Esophagus squamous epithelium (tissue), 5 donors: Measurements from ENCODE around the gene MAGI1. TPM values are rescaled to one million over a fixed set of nuclear protein-coding genes. Genes with fewer than 3 reads are reported as not detected.

Experiments used
- DNase-seq: peaks from one replicate; lab custom pipeline; 2025; lab: John Stamatoyannopoulos, UW
- H3K27ac ChIP-seq, 4 donors: fragments of 200-600 bp; sonication (generic); one replicate each; pipeline ENCODE4 v1.5.1; 2016 to 2019; ENCODE audit warnings: mild to moderate bottlenecking in 1 of 4
- H3K27me3 ChIP-seq, 4 donors: fragments of 200-600 bp; sonication (generic); 1 replicate in 3 of 4; 2 replicates in 1 of 4; pipeline versions ENCODE4 v1.5.1 to v1.6.0; 2017 to 2021; ENCODE audit warnings: antibody characterized with exemption in 1 of 4
- H3K36me3 ChIP-seq, 3 donors: fragments of 200-600 bp; sonication (generic); one replicate each; pipeline ENCODE4 v1.5.1; 2016 to 2019
- H3K4me1 ChIP-seq, 3 donors: fragments of 200-600 bp; sonication (generic); one replicate each; pipeline ENCODE4 v1.5.1; 2017 to 2019
- H3K4me3 ChIP-seq, 4 donors: fragments of 200-600 bp; sonication (generic); 1 replicate in 3 of 4; 2 replicates in 1 of 4; pipeline ENCODE4 v1.5.1; 2016 to 2019; ENCODE audit warnings: mild to moderate bottlenecking in 2 of 4, moderate library complexity in 1 of 4
- H3K9me3 ChIP-seq, 3 donors: fragments of 200-600 bp; sonication (generic); one replicate each; pipeline ENCODE4 v1.5.1; 2016 to 2019
- CTCF ChIP-seq, 6 experiments: fragments of 450-650 bp in 4 of 6; fragments of 200-600 bp in 2 of 6; sonication (generic) in 2 of 6; IDR thresholded peaks; one replicate each; pipeline ENCODE4 v1.5.1; 2016 to 2019; ENCODE audit warnings: antibody characterized with exemption in 6 of 6, mild to moderate bottlenecking in 4 of 6, moderate library complexity in 4 of 6
- POLR2A ChIP-seq, 4 donors: fragments of 450-650 bp; IDR thresholded peaks; one replicate each; pipeline ENCODE4 v1.6.1; 2017; ENCODE audit warnings: antibody characterized with exemption in 4 of 4, mild to moderate bottlenecking in 4 of 4, moderate library complexity in 3 of 4
- WGBS, 2 donors: methylation state at CpG; one replicate each; pipeline ENCODE4 v1.1.5; 2018; 5-methylcytosine and 5-hydroxymethylcytosine counted together
- intact Hi-C: fragments of 100-400 bp; cut with DNase I; formaldehyde crosslinking; loops from one replicate; pipeline ENCODE4 v1.15.0; 2022
- total RNA-seq, 4 donors: library from RNA; depleted of rRNA; stranded (reverse); fragments of >200 nt; gene quantifications; one replicate each; pipeline ENCODE4 v1.1.0, GENCODE V29; 2016
- donor health status: DM: yes; HTN: yes; CAD: no.

Gene MAGI1
- total RNA-seq, 4 donors from 2014 or later = 12.0 to 28.2 (median 21.1) TPM

GRCh38 chr3:65807225-65807624, 231.5 kb downstream of the MAGI1 start:
- TF ChIP-seq POLR2A (IDR thresholded peaks at IDR 0.05) = no peak
- TF ChIP-seq CTCF (IDR thresholded peaks at IDR 0.05) = no peak
- intact Hi-C loops = no loop called here
- no peak overlapping the region for H3K4me3 ChIP-seq
- H3K9me3 ChIP-seq = no peaks in the 10 kb centered on the region
- DNase-seq = no peak
- H3K4me1 ChIP-seq = no peaks in the 10 kb centered on the region
- WGBS, 2 donors = 65 to 74% methylated on average over 5 of the region's 5 CpGs
- no peaks in the 10 kb centered on the region for H3K36me3 ChIP-seq
- no peaks in the 10 kb centered on the region for H3K27me3 ChIP-seq
- H3K27ac ChIP-seq = no peak overlapping the region

GRCh38 chr3:65806600-65806999, 232.1 kb downstream of the MAGI1 start:
- TF ChIP-seq POLR2A (IDR thresholded peaks at IDR 0.05) (no peak), CTCF (IDR thresholded peaks at IDR 0.05) (no peak)
- no peaks in the 10 kb centered on the region for H3K36me3 ChIP-seq
- 64 to 78% methylated on average over 1 of the region's 1 CpG for WGBS, 2 donors

GRCh38 chr3:65796676-65797075, 242.0 kb downstream of the MAGI1 start:
- no peak for DNase-seq
- intact Hi-C loops = no loop called here
- Histone ChIP-seq H3K27ac (no peak overlapping the region), H3K4me1 (peaks cover 0 to 10% (median 3%) of the 10 kb centered on the region in 3 donors), H3K36me3 (no peaks in the 10 kb centered on the region), H3K9me3 (no peaks in the 10 kb centered on the region), H3K4me3 (no peak overlapping the region), H3K27me3 (no peaks in the 10 kb centered on the region)
- TF ChIP-seq POLR2A (IDR thresholded peaks at IDR 0.05) = no peak
- no peak for TF ChIP-seq CTCF (IDR thresholded peaks at IDR 0.05)
- WGBS, 2 donors = 89 to 90% methylated on average over 4 of the region's 4 CpGs

More at GRCh38 chr3:65806600-65806999, 232.1 kb downstream of the MAGI1 start:
- Histone ChIP-seq H3K27me3 (no peaks in the 10 kb centered on the region), H3K27ac (no peak overlapping the region), H3K4me3 (no peak overlapping the region), H3K4me1 (no peaks in the 10 kb centered on the region), H3K9me3 (no peaks in the 10 kb centered on the region)
- DNase-seq = no peak
- intact Hi-C loops = no loop called here

- WGBS, 2 donors = 94% methylated on average over 2 of the region's 2 CpGs
- no peaks in the 10 kb centered on the region for H3K27me3 ChIP-seq
These were observed 243.6 kb downstream of the MAGI1 start for GRCh38 chr3:65795166-65795565.

More at GRCh38 chr3:65795166-65795565, 243.6 kb downstream of the MAGI1 start:
- no peaks in the 10 kb centered on the region for H3K36me3 ChIP-seq
- H3K4me1 ChIP-seq = peaks cover 0 to 10% (median 3%) of the 10 kb centered on the region in 3 donors
- TF ChIP-seq POLR2A (IDR thresholded peaks at IDR 0.05) = no peak
- TF ChIP-seq CTCF (IDR thresholded peaks at IDR 0.05) = no peak
- no peak for DNase-seq
- intact Hi-C loops = no loop called here
- no peaks in the 10 kb centered on the region for H3K9me3 ChIP-seq
- no peak overlapping the region for H3K27ac ChIP-seq
- no peak overlapping the region for H3K4me3 ChIP-seq
